PC-3 (cell line): Measurements from ENCODE around the gene DNER.

ENCODE experiments used
- CTCF ChIP-seq: fragments of 300-600 bp; sonication (generic); conservative IDR thresholded peaks from 2 replicates; pipeline ENCODE4 v1.5.1; 2017; ENCODE audit warnings: antibody characterized with exemption, low read depth, mild to moderate bottlenecking, low read length
- EZH2 ChIP-seq: fragments of 300-600 bp; sonication (generic); IDR thresholded peaks from one replicate; pipeline ENCODE4 v1.6.1; 2017; ENCODE audit warnings: antibody characterized with exemption, mild to moderate bottlenecking, low read length; ENCODE audit not compliant: unreplicated experiment
- EZH2phosphoT487 ChIP-seq: fragments of 300-600 bp; sonication (generic); IDR thresholded peaks from 2 replicates; pipeline ENCODE4 v1.6.1; 2018; ENCODE audit warnings: mild to moderate bottlenecking, antibody characterized with exemption, low read length, borderline replicate concordance

- no peak for TF ChIP-seq CTCF
- TF ChIP-seq EZH2phosphoT487, result no peak
- no peak for TF ChIP-seq EZH2
These were observed 351.1 kb downstream of the DNER start for GRCh38 chr2:229363185-229363814.
